HL-60/S4 (cell line): ENCODE results near the gene ARHGAP8.
"Not testable (repeated sequence)": the region's sequence is repeated elsewhere in the genome, so short reads cannot be mapped to it uniquely, and the experiment has no call there.

Experiments
- in situ Hi-C: fragments of 300-500 bp; cut with MboI; formaldehyde crosslinking; loops from 2 replicates; pipeline ENCODE4 v1.14.3; 2022; ENCODE audit warnings: low sequenced_read_pairs

ARHGAP8 gene

DNA sequence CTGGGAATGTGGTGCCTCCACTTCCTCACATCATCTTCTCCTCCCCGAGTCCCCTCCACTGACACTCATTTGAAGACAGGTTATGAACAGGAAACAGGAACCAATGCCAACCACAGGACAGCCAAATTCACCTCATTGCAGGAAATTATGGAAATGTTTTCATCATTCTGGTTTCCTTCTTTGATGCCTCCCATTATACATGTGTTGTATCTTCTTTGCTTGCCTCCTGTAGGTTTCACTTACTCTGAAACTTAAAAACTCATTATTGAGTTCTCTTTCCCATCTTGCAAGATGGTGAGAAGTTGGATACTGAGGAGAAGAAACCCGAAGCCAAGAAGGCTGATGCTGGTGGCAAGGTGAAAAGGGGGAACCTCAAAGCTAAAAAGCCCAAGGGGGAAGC is 148.9 kb downstream of the ARHGAP8 start:
- in situ Hi-C loops: no loop called here

DNA sequence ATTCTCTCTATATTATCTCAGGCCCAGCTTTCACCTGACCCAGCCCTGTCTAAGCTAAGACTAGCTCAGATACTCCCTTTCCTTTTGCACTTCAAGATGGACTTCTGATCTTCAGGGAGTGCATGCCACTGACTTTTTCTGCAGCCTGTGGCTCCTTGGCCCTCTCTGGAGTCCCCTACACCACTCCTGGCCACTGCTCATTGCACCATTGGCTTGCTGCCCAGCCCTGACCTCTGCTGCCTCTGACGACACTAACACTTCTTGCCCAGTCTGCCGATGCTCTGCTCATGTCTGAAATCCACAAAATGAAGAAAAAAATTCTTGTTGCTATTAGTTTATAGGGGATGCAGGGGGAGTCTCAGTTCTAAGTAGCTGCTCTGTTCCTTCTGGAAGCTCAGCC is 150.8 kb downstream of the ARHGAP8 start:
- in situ Hi-C loops: not testable (repeated sequence)

DNA sequence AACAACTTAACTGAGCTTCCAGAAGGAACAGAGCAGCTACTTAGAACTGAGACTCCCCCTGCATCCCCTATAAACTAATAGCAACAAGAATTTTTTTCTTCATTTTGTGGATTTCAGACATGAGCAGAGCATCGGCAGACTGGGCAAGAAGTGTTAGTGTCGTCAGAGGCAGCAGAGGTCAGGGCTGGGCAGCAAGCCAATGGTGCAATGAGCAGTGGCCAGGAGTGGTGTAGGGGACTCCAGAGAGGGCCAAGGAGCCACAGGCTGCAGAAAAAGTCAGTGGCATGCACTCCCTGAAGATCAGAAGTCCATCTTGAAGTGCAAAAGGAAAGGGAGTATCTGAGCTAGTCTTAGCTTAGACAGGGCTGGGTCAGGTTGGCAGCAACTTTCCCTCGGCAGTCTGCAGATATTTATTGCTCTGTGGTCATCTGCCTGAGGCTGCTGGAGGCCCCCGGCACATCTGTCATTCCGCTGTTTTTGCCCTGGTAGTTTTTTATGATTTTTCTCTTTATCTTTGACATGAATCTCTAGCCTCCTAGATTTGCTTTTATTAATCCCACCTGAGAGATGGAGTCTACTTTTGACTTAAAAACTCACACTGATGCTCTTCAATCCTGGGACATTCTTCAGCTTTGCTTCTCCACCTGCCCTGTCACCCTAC is 152.2 kb downstream of the ARHGAP8 start:
- in situ Hi-C loops: not testable (repeated sequence)

DNA sequence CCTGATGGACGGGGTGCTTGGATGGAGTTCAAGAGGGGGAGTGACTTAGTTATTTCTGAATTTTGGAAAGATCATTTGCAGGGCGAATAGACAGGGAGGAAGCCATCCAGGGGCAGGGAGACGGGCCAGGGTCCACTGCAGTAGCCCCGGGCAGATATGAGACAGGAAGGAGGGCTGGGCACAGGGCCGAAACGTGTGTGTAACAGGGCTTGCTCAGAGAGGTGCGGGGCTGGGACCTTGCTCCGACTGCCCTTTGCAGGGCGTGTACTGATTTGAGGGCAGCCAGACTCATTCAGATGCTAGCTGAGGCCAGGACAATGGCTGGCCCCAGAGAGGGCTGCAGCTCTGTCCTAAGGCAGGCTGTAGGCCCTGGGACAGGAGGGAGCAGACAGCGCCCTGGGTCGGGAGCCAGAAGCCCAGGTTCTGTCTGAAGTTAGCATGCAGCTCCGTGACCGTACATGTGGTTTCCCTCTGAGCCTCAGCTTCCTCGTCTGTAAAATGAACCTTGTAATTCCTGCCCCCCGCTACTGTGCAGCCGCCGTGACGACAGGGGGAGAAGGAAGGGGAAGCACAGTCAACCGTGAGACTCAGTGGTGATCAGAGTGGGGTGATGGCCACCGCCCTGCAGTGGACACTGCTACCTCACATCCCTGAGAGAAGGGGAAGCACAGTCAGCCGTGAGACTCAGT is 154.0 kb downstream of the ARHGAP8 start:
- in situ Hi-C loops: no loop called here

DNA sequence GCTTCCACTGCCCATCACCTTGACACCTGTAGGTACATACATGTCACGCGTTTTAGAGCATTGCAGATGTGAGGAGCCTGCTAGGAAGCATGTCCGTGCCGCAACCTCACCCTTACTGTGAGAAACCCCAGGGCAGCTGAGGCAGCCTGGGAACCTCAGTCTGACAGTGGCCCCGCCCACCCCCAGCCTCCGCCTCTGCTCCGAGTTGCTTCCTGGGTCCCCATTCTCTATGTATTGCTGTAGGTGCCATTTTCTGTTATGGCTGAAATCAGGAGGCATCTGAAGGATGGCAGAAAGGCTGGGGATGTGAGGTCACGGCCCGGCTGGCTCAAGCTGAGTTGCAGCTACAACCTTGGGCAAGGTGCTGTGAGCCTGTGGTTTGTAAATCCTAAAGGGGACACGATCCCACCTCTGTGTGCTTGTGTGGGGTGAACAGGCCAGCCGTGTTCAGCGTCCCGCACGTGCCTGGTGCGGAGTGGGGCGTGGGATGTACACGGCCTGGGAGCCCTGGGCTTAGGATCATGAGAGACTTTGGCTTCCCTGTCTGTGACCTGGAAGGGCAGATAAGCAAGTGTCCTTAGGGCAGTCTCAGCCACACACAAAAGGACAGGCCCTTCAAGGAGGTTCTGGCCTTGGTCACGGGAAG is 154.7 kb downstream of the ARHGAP8 start:
- in situ Hi-C loops: no loop called here

DNA sequence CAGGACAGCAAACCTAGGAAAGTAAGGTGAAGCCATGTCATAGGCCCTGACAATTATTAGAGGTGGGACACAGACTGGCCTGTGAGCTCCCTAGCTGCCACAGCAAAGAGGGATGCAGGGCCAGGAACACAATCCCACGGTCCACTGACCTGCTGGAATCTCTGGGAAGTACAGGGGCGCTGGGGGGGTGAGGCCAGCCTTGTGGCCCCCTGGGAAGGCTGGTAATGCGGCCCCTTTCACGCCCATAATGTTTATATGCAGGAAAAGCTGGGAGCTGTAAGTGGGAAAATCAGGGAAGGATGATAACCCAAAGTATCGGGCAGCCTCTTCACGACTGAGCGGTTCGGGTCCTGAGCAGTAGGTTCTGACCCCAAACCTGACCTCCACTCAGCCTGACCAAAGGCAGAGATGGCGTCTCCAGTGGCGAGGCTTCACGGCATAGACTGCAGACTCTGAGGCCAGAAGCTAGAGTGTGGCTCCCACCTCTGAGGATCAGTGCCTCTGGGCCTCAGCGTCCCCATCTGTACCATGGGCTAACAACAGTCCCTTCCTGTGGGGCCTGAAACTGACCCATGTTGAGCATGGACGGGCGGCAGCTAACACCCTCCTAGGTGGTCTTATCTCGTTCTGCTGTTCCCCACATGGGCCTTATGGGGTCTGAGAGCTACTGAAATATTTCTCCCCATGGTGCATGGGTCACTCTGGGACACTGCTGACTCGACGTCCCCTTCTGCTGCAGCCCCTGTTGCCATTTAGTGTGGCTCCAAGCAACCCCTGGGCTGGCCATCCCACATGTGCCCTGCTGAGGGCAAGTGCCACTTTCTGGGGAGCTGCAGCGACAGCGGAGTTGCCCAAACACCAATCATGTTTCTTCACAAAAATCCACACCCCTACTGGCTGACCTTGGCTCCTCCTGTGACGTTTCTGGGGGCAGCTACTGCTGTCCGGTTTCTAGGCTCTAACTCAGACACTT is 155.7 kb downstream of the ARHGAP8 start:
- in situ Hi-C loops: no loop called here

DNA sequence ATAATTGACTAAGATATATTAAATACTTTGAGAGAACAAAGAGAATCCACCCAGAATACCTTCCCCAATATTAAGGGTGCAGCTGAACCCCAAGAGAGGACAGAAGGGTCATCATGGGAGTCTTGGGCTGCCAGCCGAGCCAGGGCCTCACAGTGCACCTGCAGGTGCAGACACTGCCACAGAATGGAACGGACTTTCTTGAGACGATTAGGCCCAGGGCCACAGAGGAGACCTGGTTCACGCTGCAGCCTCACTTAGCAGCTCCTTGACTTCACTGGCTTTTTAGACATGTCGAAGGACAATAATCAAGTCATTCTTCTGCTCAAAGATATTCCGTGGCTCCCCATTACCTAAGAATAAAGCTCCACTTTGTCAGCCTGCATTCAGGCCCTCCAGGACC is 156.9 kb downstream of the ARHGAP8 start:
- in situ Hi-C loops: no loop called here
